HepG2 (cell line): ENCODE results near the gene ASTN2. TPM values are rescaled to one million over a fixed set of nuclear protein-coding genes. Genes with fewer than 3 reads are reported as not detected.

Experiments used
- ATAC-seq: fragments of 200-7000 bp; cut with Tn5 transposase; 3 replicates; pipeline ENCODE4 v1.9.1; 2020; ENCODE audit warnings: mild to moderate bottlenecking, moderate library complexity
- BruUV-seq: library from RNA; stranded (reverse); fragments of 400-500 nt; replicated peaks from 2 replicates; lab custom pipeline; 2021; lab: Mats Ljungman, UMichigan
- CTCF ChIA-PET: fragments of 300-600 bp; formaldehyde crosslinking; extraction: SDS; loops from one replicate; lab custom pipeline; 2021; ENCODE audit warnings: low total read pairs, inconsistent platforms, low intra/inter-chr PET ratio; lab: Yijun Ruan, JAX
- POLR2A ChIA-PET: fragments of 350-600 bp; sonication (Branson Sonifier 250); formaldehyde crosslinking; loops from one replicate; lab custom pipeline; 2020; ENCODE audit warnings: antibody characterized with exemption, inconsistent platforms; lab: Yijun Ruan, JAX
- DNase-seq: peaks from one replicate; pipeline ENCODE4 v3.0.0-alpha.2; 2015; ENCODE audit warnings: low spot score
- FAIRE-seq: peaks from 3 replicates; lab custom pipeline; 2011; peaks lifted over from hg19 to GRCh38; lab: Jason Lieb, UNC
- H2AFZ ChIP-seq: one replicate; pipeline ENCODE4 v1.6.1; 2011; ENCODE audit warnings: low read length, inconsistent platforms
- H3K27ac ChIP-seq: fragments of 300-600 bp; 3 replicates; pipeline ENCODE4 v1.8.0; 2011; ENCODE audit warnings: mixed run types, mild to moderate bottlenecking, mixed read lengths, low read length, inconsistent platforms; ENCODE audit not compliant: insufficient read depth; ENCODE audit errors: extremely low read length
- H3K27me3 ChIP-seq, 2 experiments: fragments of 200-600 bp in 1 of 2; 2 replicates in 1 of 2; 3 replicates in 1 of 2; pipeline versions ENCODE4 v1.6.0 to v1.8.0; 2011; ENCODE audit warnings: low read length in 2 of 2, mild to moderate bottlenecking in 2 of 2, moderate library complexity in 2 of 2, inconsistent platforms in 1 of 2; ENCODE audit not compliant: insufficient read depth in 2 of 2, control insufficient read depth in 1 of 2
- H3K36me3 ChIP-seq, 2 experiments: fragments of 200-600 bp in 1 of 2; replicated peaks in 1 of 2; 2 replicates in 1 of 2; 3 replicates in 1 of 2; pipeline versions ENCODE4 v1.5.1 to v1.8.0; 2011; ENCODE audit warnings: low read length in 2 of 2, inconsistent platforms in 1 of 2; ENCODE audit not compliant: insufficient read depth in 2 of 2, control insufficient read depth in 1 of 2
- H3K4me1 ChIP-seq: 2 replicates; pipeline ENCODE4 v1.5.1; 2012; ENCODE audit warnings: low read length, inconsistent platforms; ENCODE audit not compliant: insufficient read depth
- H3K4me2 ChIP-seq: 2 replicates; pipeline ENCODE4 v1.6.0; 2011; ENCODE audit warnings: low read depth, low read length, inconsistent platforms
- H3K4me3 ChIP-seq, 3 experiments: fragments of 200-600 bp in 1 of 3; sonication (generic), shearing (Covaris generic) in 1 of 3; replicated peaks in 1 of 3; 2 replicates each; pipeline ENCODE4 v1.5.1; 2011 to 2016; ENCODE audit warnings: low read length in 3 of 3, inconsistent platforms in 2 of 3, low read depth in 2 of 3, mild to moderate bottlenecking in 2 of 3, control low read depth in 1 of 3, mixed read lengths in 1 of 3; ENCODE audit not compliant: insufficient read depth in 1 of 3
- H3K79me2 ChIP-seq: one replicate; pipeline ENCODE4 v1.6.1; 2011; ENCODE audit warnings: low read length, inconsistent platforms; ENCODE audit not compliant: insufficient read depth
- H3K9ac ChIP-seq: 2 replicates; pipeline ENCODE4 v1.6.0; 2011; ENCODE audit warnings: mild to moderate bottlenecking, low read depth, low read length, inconsistent platforms; ENCODE audit not compliant: insufficient read depth
- H3K9me3 ChIP-seq: 2 replicates; pipeline ENCODE4 v1.5.1; 2012; ENCODE audit warnings: mild to moderate bottlenecking, low read length
- H4K20me1 ChIP-seq: 2 replicates; pipeline ENCODE4 v1.6.0; 2011; ENCODE audit warnings: inconsistent platforms, mild to moderate bottlenecking, low read length, moderate library complexity; ENCODE audit not compliant: insufficient read depth
- ATM ChIP-seq: fragments of 450-650 bp; IDR thresholded peaks from 2 replicates; pipeline ENCODE4 v1.7.1; 2017; ENCODE audit warnings: mild to moderate bottlenecking, borderline replicate concordance
- CCAR2 ChIP-seq: fragments of 200-400 bp; formaldehyde crosslinking; optimal IDR thresholded peaks from 2 replicates; pipeline ENCODE3; 2018; ENCODE audit warnings: low read depth, mild to moderate bottlenecking, low read length, moderate library complexity
- GLI4 ChIP-seq: sonication (generic); formaldehyde crosslinking; IDR thresholded peaks from 2 replicates; pipeline ENCODE4 v1.5.1; 2020; ENCODE audit warnings: missing genetic modification reagents, mild to moderate bottlenecking, moderate library complexity, borderline replicate concordance
- HNRNPUL1 ChIP-seq: fragments of 200-400 bp; formaldehyde crosslinking; IDR thresholded peaks from 2 replicates; pipeline ENCODE4 v1.6.1; 2017; ENCODE audit warnings: low read depth, mild to moderate bottlenecking, low read length, moderate library complexity
- HOXA9 ChIP-seq: sonication (generic); formaldehyde crosslinking; IDR thresholded peaks from 2 replicates; pipeline ENCODE4 v1.8.1; 2022; ENCODE audit warnings: missing genetic modification reagents, mild to moderate bottlenecking, moderate library complexity, borderline replicate concordance
- NCOA5 ChIP-seq: sonication (generic); formaldehyde crosslinking; IDR thresholded peaks from 2 replicates; pipeline ENCODE4 v1.4.0; 2020; ENCODE audit warnings: missing genetic modification reagents
- PLSCR1 ChIP-seq: sonication (generic); formaldehyde crosslinking; IDR thresholded peaks from 2 replicates; pipeline ENCODE4 v1.5.0; 2020; ENCODE audit warnings: missing genetic modification reagents, mild to moderate bottlenecking, borderline replicate concordance
- TOPORS ChIP-seq: sonication (generic); formaldehyde crosslinking; IDR thresholded peaks from 2 replicates; pipeline ENCODE4 v1.8.0; 2023; ENCODE audit warnings: mild to moderate bottlenecking, missing genetic modification reagents
- ZNF30 ChIP-seq: sonication (generic); formaldehyde crosslinking; IDR thresholded peaks from 2 replicates; pipeline ENCODE4 v1.5.0; 2020; ENCODE audit warnings: mild to moderate bottlenecking, missing genetic modification reagents
- ZNF569 ChIP-seq: sonication (generic); formaldehyde crosslinking; IDR thresholded peaks from 2 replicates; pipeline ENCODE4 v1.5.0; 2020; ENCODE audit warnings: mild to moderate bottlenecking, missing genetic modification reagents, moderate library complexity, borderline replicate concordance
- ZNF687 ChIP-seq: sonication (generic); formaldehyde crosslinking; IDR thresholded peaks from 2 replicates; pipeline ENCODE4 v1.5.1; 2020; ENCODE audit warnings: mild to moderate bottlenecking, missing genetic modification reagents, moderate library complexity
- ZSCAN20 ChIP-seq: sonication (generic); formaldehyde crosslinking; IDR thresholded peaks from 2 replicates; pipeline ENCODE4 v1.4.0; 2020; ENCODE audit warnings: missing genetic modification reagents, mild to moderate bottlenecking, borderline replicate concordance
- WGBS: methylation state at CpG from one replicate; pipeline ENCODE4 v1.1.6; 2017; ENCODE audit warnings: low lambda C conversion rate; 5-methylcytosine and 5-hydroxymethylcytosine counted together
- in situ Hi-C: cut with HindIII; loops from 2 replicates; pipeline ENCODE4 v1.10.0; 2017; ENCODE audit warnings: low pct_unique_long_range_greater_than_20kb; ENCODE audit not compliant: extremely low pct_ligation_motif_present
- intact Hi-C: fragments of 100-400 bp; cut with micrococcal nuclease; formaldehyde crosslinking; loops from one replicate; pipeline ENCODE4 v1.10.0; 2022; ENCODE audit not compliant: unreplicated experiment
- polyA plus RNA-seq, 8 experiments: library from polyadenylated mRNA; depleted of rRNA in 3 of 8; stranded (reverse) in 7 of 8; unstranded in 1 of 8; fragments of >200 nt; fragmentation: Illumina TruSeq in 4 of 8; extraction: Trizol in 4 of 8; gene quantifications; 2 replicates each; pipeline versions ENCODE4 v1.2.1 to v1.2.3, GENCODE V29; 2011 to 2016; ENCODE audit warnings: low read depth in 4 of 8, missing spikeins in 1 of 8, mixed read lengths in 1 of 8; ENCODE audit not compliant: insufficient read depth in 1 of 8
- total RNA-seq, 5 experiments: library from RNA; depleted of rRNA; stranded (reverse); fragments of >200 nt; fragmentation: Illumina TruSeq; extraction: Trizol; gene quantifications; 2 replicates each; pipeline ENCODE4 v1.2.3, GENCODE V29; 2016; ENCODE audit warnings: low read depth in 1 of 5
- TF ChIP-seq, protein P1 (sequence below): IDR thresholded peaks from 2 replicates; pipeline ENCODE4 v1.6.1; 2016; ENCODE audit warnings: low read depth, borderline replicate concordance

Gene ASTN2
- total and polyA plus RNA-seq, 2 of the 13 experiments (the other 11 are each of a cell fraction or from before 2014, with no cell fraction given) = 5.2 to 13.5 TPM

- no peak overlapping the region for H2AFZ ChIP-seq
- no peaks in the 10 kb centered on the region for H4K20me1 ChIP-seq
- POLR2A ChIA-PET = no interaction called here
- no peaks in the 10 kb centered on the region for H3K79me2 ChIP-seq
- DNase-seq = no peak
- H3K4me3 ChIP-seq = no peak overlapping the region
- H3K4me2 ChIP-seq = no peak overlapping the region
- no peak for TF ChIP-seq HOXA9 (CRISPR knock-in tag)
- TF ChIP-seq, protein P1, sequence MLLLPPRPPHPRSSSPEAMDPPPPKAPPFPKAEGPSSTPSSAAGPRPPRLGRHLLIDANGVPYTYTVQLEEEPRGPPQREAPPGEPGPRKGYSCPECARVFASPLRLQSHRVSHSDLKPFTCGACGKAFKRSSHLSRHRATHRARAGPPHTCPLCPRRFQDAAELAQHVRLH (CRISPR knock-in tag) = no peak
- no peak for TF ChIP-seq NCOA5
- TF ChIP-seq CCAR2 = no peak
- TF ChIP-seq ZNF687 = no peak
- TF ChIP-seq ZNF30 = no peak
- no peak for TF ChIP-seq HNRNPUL1
- TF ChIP-seq PLSCR1 = no peak
- no peak for TF ChIP-seq ATM
- TF ChIP-seq ZNF569 = no peak
- TF ChIP-seq GLI4 (CRISPR knock-in tag) = no peak
- no peak for TF ChIP-seq ZSCAN20
- TF ChIP-seq TOPORS (CRISPR knock-in tag) = no peak
- BruUV-seq = no TSS peak
- WGBS = 4% methylated on average over 3 of the region's 3 CpGs
- H3K9me3 ChIP-seq = no peaks in the 10 kb centered on the region
- no peak for ATAC-seq
- CTCF ChIA-PET = no interaction called here
- no peak for FAIRE-seq
- no peaks in the 10 kb centered on the region for H3K36me3 ChIP-seq
- H3K27ac ChIP-seq = no peak overlapping the region
- H3K4me1 ChIP-seq = no peaks in the 10 kb centered on the region
- intact Hi-C loops = no loop called here
- in situ Hi-C loops = no loop called here
- no peaks in the 10 kb centered on the region for H3K27me3 ChIP-seq
- no peak overlapping the region for H3K9ac ChIP-seq
Measured at GRCh38 chr9:117249799-117250198, 165.1 kb downstream of the ASTN2 start.
